Panc1 (cell line): ENCODE measurements around the gene SPHKAP. TPM values are rescaled to one million over a fixed set of nuclear protein-coding genes. Genes with fewer than 3 reads are reported as not detected.

Experiments
- ATAC-seq: fragments of 200-7000 bp; cut with Tn5 transposase; 2 replicates; pipeline ENCODE4 v1.9.1; 2020; ENCODE audit warnings: mild to moderate bottlenecking, moderate library complexity
- BruUV-seq: library from RNA; stranded (reverse); fragments of 400-500 nt; replicated peaks from 2 replicates; lab custom pipeline; 2021; lab: Mats Ljungman, UMichigan
- CTCF ChIA-PET: fragments of 300-600 bp; sonication (Branson Sonifier 250); formaldehyde crosslinking; loops from one replicate; lab custom pipeline; 2022; ENCODE audit warnings: antibody characterized with exemption; lab: Charles Lee
- POLR2A ChIA-PET: fragments of 300-600 bp; sonication (Branson Sonifier 250); formaldehyde crosslinking; loops from one replicate; lab custom pipeline; 2022; ENCODE audit warnings: antibody characterized with exemption; lab: Charles Lee
- DNase-seq: peaks from one replicate; pipeline ENCODE4 v3.0.0-alpha.2; 2010; ENCODE audit warnings: low read depth, low spot score
- H3K27ac ChIP-seq: 2 replicates; pipeline ENCODE4 v1.5.1; 2011; ENCODE audit warnings: mild to moderate bottlenecking, low read length, inconsistent platforms
- H3K27me3 ChIP-seq: fragments of 200-500 bp; sonication (Bioruptor generic); 2 replicates; pipeline ENCODE4 v1.6.0; 2014; ENCODE audit warnings: low read length, inconsistent platforms; ENCODE audit not compliant: control insufficient read depth, insufficient read depth
- H3K36me3 ChIP-seq: fragments of 200-500 bp; sonication (Bioruptor generic); 2 replicates; pipeline ENCODE4 v1.5.1; 2014; ENCODE audit warnings: inconsistent platforms, mild to moderate bottlenecking, low read length, moderate library complexity; ENCODE audit not compliant: control insufficient read depth, insufficient read depth
- H3K4me1 ChIP-seq: 2 replicates; pipeline ENCODE4 v1.5.1; 2011; ENCODE audit warnings: inconsistent platforms, mild to moderate bottlenecking, low read length, moderate library complexity; ENCODE audit not compliant: control insufficient read depth, insufficient read depth
- H3K4me3 ChIP-seq, 2 experiments: 2 replicates each; pipeline ENCODE4 v1.5.1; 2011 to 2012; ENCODE audit warnings: low read depth in 2 of 2, low read length in 2 of 2, mild to moderate bottlenecking in 2 of 2, inconsistent platforms in 1 of 2, moderate library complexity in 1 of 2
- H3K9me3 ChIP-seq: fragments of 200-500 bp; sonication (Bioruptor generic); 2 replicates; pipeline ENCODE4 v1.5.1; 2014; ENCODE audit warnings: low read depth, mild to moderate bottlenecking, inconsistent platforms, low read length, moderate library complexity; ENCODE audit not compliant: control insufficient read depth, insufficient read depth
- CTCF ChIP-seq: fragments of 450-650 bp; IDR thresholded peaks from 2 replicates; pipeline ENCODE4 v1.5.1; 2017; ENCODE audit warnings: mild to moderate bottlenecking
- POLR2AphosphoS5 ChIP-seq: IDR thresholded peaks from 2 replicates; pipeline ENCODE4 v1.6.1; 2012; ENCODE audit warnings: mild to moderate bottlenecking, low read depth, low read length, moderate library complexity
- REST ChIP-seq, 2 experiments: IDR thresholded peaks; 2 replicates each; pipeline ENCODE4 v1.6.1; 2011 to 2012; ENCODE audit warnings: low read depth in 2 of 2, control low read depth in 1 of 2, low read length in 1 of 2, mild to moderate bottlenecking in 1 of 2, moderate library complexity in 1 of 2; ENCODE audit not compliant: insufficient read depth in 1 of 2
- SIN3A ChIP-seq: IDR thresholded peaks from 2 replicates; pipeline ENCODE4 v1.6.1; 2012; ENCODE audit warnings: low read depth, mild to moderate bottlenecking, low read length, moderate library complexity, borderline replicate concordance; ENCODE audit not compliant: insufficient read depth
- TCF7L2 ChIP-seq: IDR thresholded peaks from 2 replicates; pipeline ENCODE4 v1.6.1; 2011; ENCODE audit warnings: mild to moderate bottlenecking, low read depth, low read length, inconsistent platforms
- in situ Hi-C: cut with HindIII; loops from 2 replicates; pipeline ENCODE4 v1.10.0; 2016; ENCODE audit warnings: low sequenced_read_pairs, low pct_unique_long_range_greater_than_20kb
- intact Hi-C: fragments of 100-400 bp; cut with micrococcal nuclease; formaldehyde crosslinking; loops from one replicate; pipeline ENCODE4 v1.10.0; 2022; ENCODE audit not compliant: unreplicated experiment
- total RNA-seq: library from RNA; stranded (reverse); gene quantifications from one replicate; pipeline ENCODE4 v1.2.1, GENCODE V29; 2021; ENCODE audit not compliant: unreplicated experiment

Gene SPHKAP
- total RNA-seq, 1 experiment from 2014 or later: not detected

- ChIA-PET POLR2A (no interaction called here), CTCF (no interaction called here)
- DNase-seq (no peak), ATAC-seq (no peak)
- BruUV-seq: no TSS peak
- H3K27me3 ChIP-seq: no peaks in the 10 kb centered on the region
- no peaks in the 10 kb centered on the region for H3K4me1 ChIP-seq
- no peak for TF ChIP-seq REST (IDR thresholded peaks at IDR 0.05; ENCODE audit: insufficient read depth in 1 of 2, low read depth in 2 of 2, low read length in 1 of 2)
- TF ChIP-seq CTCF: no peak
- TF ChIP-seq SIN3A: no peak
- no peak for TF ChIP-seq TCF7L2
- TF ChIP-seq POLR2AphosphoS5: no peak
- no peak overlapping the region for H3K27ac ChIP-seq
- intact Hi-C loops (no loop called here), in situ Hi-C loops (no loop called here)
- no peak overlapping the region for H3K4me3 ChIP-seq
- no peaks in the 10 kb centered on the region for H3K36me3 ChIP-seq
- no peaks in the 10 kb centered on the region for H3K9me3 ChIP-seq
Measured at GRCh38 chr2:228018311-228018710, 163.2 kb downstream of the SPHKAP start.

GRCh38 chr2:228017784-228018183 lies 163.7 kb downstream of the SPHKAP start:
- TF ChIP-seq CTCF (no peak), TCF7L2 (no peak), SIN3A (no peak), REST (IDR thresholded peaks at IDR 0.05; ENCODE audit: insufficient read depth in 1 of 2, low read depth in 2 of 2, low read length in 1 of 2) (no peak), POLR2AphosphoS5 (no peak)
- H3K4me1 ChIP-seq: no peaks in the 10 kb centered on the region
- H3K4me3 ChIP-seq: no peak overlapping the region
- no peaks in the 10 kb centered on the region for H3K36me3 ChIP-seq
- BruUV-seq: no TSS peak
- intact Hi-C loops (no loop called here), in situ Hi-C loops (no loop called here)
- no peaks in the 10 kb centered on the region for H3K27me3 ChIP-seq
- DNase-seq (no peak), ATAC-seq (no peak)
- no peaks in the 10 kb centered on the region for H3K9me3 ChIP-seq
- no peak overlapping the region for H3K27ac ChIP-seq
- ChIA-PET CTCF (no interaction called here), POLR2A (no interaction called here)
